Esophagus muscularis mucosa (tissue), 4 donors: ENCODE results near the gene DIP2C. TPM values are rescaled to one million over a fixed set of nuclear protein-coding genes. Genes with fewer than 3 reads are reported as not detected.

Source experiments
- DNase-seq: peaks from one replicate; pipeline ENCODE4 v3.0.0-alpha.2; 2017; ENCODE audit errors: extremely low spot score
- H3K27ac ChIP-seq, 4 donors: fragments of 200-600 bp; sonication (generic); replicated peaks in 1 of 4; 1 replicate in 3 of 4; 2 replicates in 1 of 4; pipeline ENCODE4 v1.5.1; 2016 to 2019; ENCODE audit warnings: mild to moderate bottlenecking in 1 of 4
- H3K27me3 ChIP-seq, 4 donors: fragments of 200-600 bp; sonication (generic); one replicate each; pipeline versions ENCODE4 v1.5.1 to v1.6.0; 2016 to 2019
- H3K36me3 ChIP-seq, 4 donors: fragments of 200-600 bp; sonication (generic); one replicate each; pipeline ENCODE4 v1.5.1; 2016 to 2019
- H3K4me1 ChIP-seq, 4 donors: fragments of 200-600 bp; sonication (generic); one replicate each; pipeline ENCODE4 v1.5.1; 2016 to 2019
- H3K4me3 ChIP-seq, 4 donors: fragments of 200-600 bp; sonication (generic); 1 replicate in 2 of 4; 2 replicates in 2 of 4; pipeline ENCODE4 v1.5.1; 2016 to 2019; ENCODE audit warnings: mild to moderate bottlenecking in 4 of 4, moderate library complexity in 1 of 4
- H3K9me3 ChIP-seq, 4 donors: fragments of 200-600 bp; sonication (generic); 1 replicate in 3 of 4; 2 replicates in 1 of 4; pipeline ENCODE4 v1.5.1; 2016 to 2019
- CTCF ChIP-seq, 3 experiments: fragments of 200-600 bp in 2 of 3; fragments of 450-650 bp in 1 of 3; sonication (generic) in 2 of 3; IDR thresholded peaks; one replicate each; pipeline ENCODE4 v1.5.1; 2017 to 2019; ENCODE audit warnings: antibody characterized with exemption in 3 of 3, mild to moderate bottlenecking in 2 of 3, moderate library complexity in 1 of 3
- EP300 ChIP-seq: sonication (generic); formaldehyde crosslinking; IDR thresholded peaks from one replicate; pipeline ENCODE4 v1.6.1; 2017; ENCODE audit warnings: antibody characterized with exemption
- POLR2A ChIP-seq: fragments of 450-650 bp; IDR thresholded peaks from one replicate; pipeline ENCODE4 v1.6.1; 2017; ENCODE audit warnings: antibody characterized with exemption, moderate library complexity, mild to moderate bottlenecking, low read depth
- POLR2AphosphoS5 ChIP-seq, 2 donors: sonication (generic); formaldehyde crosslinking; IDR thresholded peaks; one replicate each; pipeline ENCODE4 v1.6.1; 2017; ENCODE audit warnings: antibody characterized with exemption in 2 of 2
- WGBS: methylation state at CpG from one replicate; pipeline ENCODE4 v1.1.5; 2018; 5-methylcytosine and 5-hydroxymethylcytosine counted together
- intact Hi-C: fragments of 100-400 bp; cut with DNase I; formaldehyde crosslinking; loops from one replicate; pipeline ENCODE4 v1.15.1; 2023
- total RNA-seq, 4 donors: library from RNA; depleted of rRNA; stranded (reverse); fragments of >200 nt; gene quantifications; one replicate each; pipeline versions ENCODE4 v1.1.0 to v1.2.1, GENCODE V29; 2016

DIP2C gene
- total RNA-seq, 4 donors from 2014 or later, result 38.6 to 66.4 (median 55.7) TPM

GRCh38 chr10:359762-360161, 329.7 kb downstream of the DIP2C start:
- no peaks in the 10 kb centered on the region for H3K27me3 ChIP-seq
- H3K4me3 ChIP-seq, result no peak overlapping the region
- TF ChIP-seq CTCF (IDR thresholded peaks at IDR 0.05), result no peak
- no peak for TF ChIP-seq EP300
- no peak for TF ChIP-seq POLR2AphosphoS5 (IDR thresholded peaks at IDR 0.05)
- TF ChIP-seq POLR2A, result no peak
- WGBS, result 96% methylated on average over 14 of the region's 14 CpGs
- peaks cover 26 to 95% (median 84%) of the 10 kb centered on the region in 4 donors for H3K36me3 ChIP-seq
- peaks cover 0 to 18% (median 16%) of the 10 kb centered on the region in 4 donors for H3K4me1 ChIP-seq
- H3K27ac ChIP-seq, result no peak overlapping the region
- no peaks in the 10 kb centered on the region for H3K9me3 ChIP-seq
- intact Hi-C loops, result no loop called here
- no peak for DNase-seq

GRCh38 chr10:359093-359492, 330.4 kb downstream of the DIP2C start:
- Histone ChIP-seq H3K27ac (no peak overlapping the region), H3K4me3 (no peak overlapping the region), H3K36me3 (peaks cover 26 to 95% (median 85%) of the 10 kb centered on the region in 4 donors), H3K9me3 (no peaks in the 10 kb centered on the region), H3K27me3 (no peaks in the 10 kb centered on the region), H3K4me1 (peaks cover 0 to 18% (median 16%) of the 10 kb centered on the region in 4 donors)
- DNase-seq, result no peak
- intact Hi-C loops, result no loop called here
- TF ChIP-seq EP300, result no peak
- no peak for TF ChIP-seq POLR2AphosphoS5 (IDR thresholded peaks at IDR 0.05)
- TF ChIP-seq CTCF (IDR thresholded peaks at IDR 0.05), result no peak
- no peak for TF ChIP-seq POLR2A
- 90% methylated on average over 12 of the region's 18 CpGs for WGBS

- no peak for DNase-seq
- intact Hi-C loops, result no loop called here
- Histone ChIP-seq H3K27ac (no peak overlapping the region), H3K9me3 (no peaks in the 10 kb centered on the region), H3K4me3 (no peak overlapping the region), H3K4me1 (peaks cover 0 to 18% (median 16%) of the 10 kb centered on the region in 4 donors), H3K36me3 (peaks cover 24 to 95% (median 84%) of the 10 kb centered on the region in 4 donors), H3K27me3 (no peaks in the 10 kb centered on the region)
- WGBS, result 94% methylated on average over 38 of the region's 40 CpGs
- TF ChIP-seq POLR2AphosphoS5 (IDR thresholded peaks at IDR 0.05), result no peak
- TF ChIP-seq POLR2A, result no peak
- no peak for TF ChIP-seq CTCF (IDR thresholded peaks at IDR 0.05)
- TF ChIP-seq EP300, result no peak
Measured at GRCh38 chr10:357201-357950, 332.1 kb downstream of the DIP2C start.

- Histone ChIP-seq H3K9me3 (no peaks in the 10 kb centered on the region), H3K27me3 (no peaks in the 10 kb centered on the region), H3K4me3 (no peak overlapping the region), H3K27ac (no peak overlapping the region), H3K36me3 (peaks cover 25 to 96% (median 86%) of the 10 kb centered on the region in 4 donors), H3K4me1 (peaks cover 0 to 10% (median 8%) of the 10 kb centered on the region in 4 donors)
- DNase-seq, result no peak
- no peak for TF ChIP-seq EP300
- no peak for TF ChIP-seq POLR2A
- TF ChIP-seq POLR2AphosphoS5 (IDR thresholded peaks at IDR 0.05), result no peak
- no peak for TF ChIP-seq CTCF (IDR thresholded peaks at IDR 0.05)
- intact Hi-C loops, result no loop called here
- 84% methylated on average over 3 of the region's 8 CpGs for WGBS
Measured at GRCh38 chr10:356452-356851, 333.0 kb downstream of the DIP2C start.
